AG04449 (cell line): ENCODE data around the gene DIPK1A.

Experiments used
- CTCF ChIA-PET: fragments of 350-600 bp; formaldehyde crosslinking; extraction: SDS; loops from one replicate; lab custom pipeline; 2021; ENCODE audit warnings: antibody characterized with exemption; lab: Yijun Ruan, JAX
- POLR2A ChIA-PET: fragments of 400-600, 350-600 bp; formaldehyde crosslinking; extraction: SDS; loops from one replicate; lab custom pipeline; 2020; ENCODE audit warnings: antibody characterized with exemption, inconsistent platforms; lab: Yijun Ruan, JAX
- DNase-seq: peaks from one replicate; pipeline ENCODE4 v3.0.0-alpha.2; 2010; ENCODE audit warnings: low read depth, low spot score
- H3K4me3 ChIP-seq: 2 replicates; pipeline ENCODE4 v1.5.1; 2011; ENCODE audit warnings: low read depth, mild to moderate bottlenecking, control low read depth, low read length
- CTCF ChIP-seq: IDR thresholded peaks from one replicate; pipeline ENCODE4 v1.5.1; 2011; ENCODE audit warnings: mild to moderate bottlenecking, moderate library complexity, low read length, control low read depth, inconsistent platforms; ENCODE audit not compliant: insufficient read depth; ENCODE audit errors: missing control alignments

Gene DIPK1A

GRCh38 chr1:92960395-92961130 lies 699 bp downstream of the DIPK1A start:
- ChIA-PET CTCF (interaction anchor here (0.7 to 5.5 kb wide), 35 partner anchors 11 to 385 kb away, joined by 3 to 97 read pairs (median 4); partner anchors contain the start of genes DR1 and RPL5), POLR2A (interaction anchor here (0.9 kb wide), 1 partner anchor 20 kb away, joined by 3 read pairs; no protein-coding TSS in a partner anchor)
- peak; percentile 75 for TF ChIP-seq CTCF
- peak; percentile 41 for DNase-seq
- H3K4me3 ChIP-seq: peak overlapping the region; percentile 79

GRCh38 chr1:92958203-92958970 lies 2.9 kb downstream of the DIPK1A start:
- no peak for DNase-seq
- no peak overlapping the region for H3K4me3 ChIP-seq
- POLR2A ChIA-PET: no interaction called here
- no peak for TF ChIP-seq CTCF
- CTCF ChIA-PET: interaction anchor here (0.8 to 5.6 kb wide), 6 partner anchors 19 to 100 kb away, joined by 3 to 43 read pairs (median 4); no protein-coding TSS in a partner anchor

- POLR2A ChIA-PET: no interaction called here
- no peak for DNase-seq
- CTCF ChIA-PET: interaction anchor here (1.3 to 5.6 kb wide), 6 partner anchors 11 to 99 kb away, joined by 3 to 43 read pairs (median 5); no protein-coding TSS in a partner anchor
- TF ChIP-seq CTCF: no peak
- no peak overlapping the region for H3K4me3 ChIP-seq
These were observed 4.1 kb downstream of the DIPK1A start for GRCh38 chr1:92957030-92957734.

GRCh38 chr1:92956254-92957029 lies 4.8 kb downstream of the DIPK1A start:
- no peak overlapping the region for H3K4me3 ChIP-seq
- TF ChIP-seq CTCF: no peak
- ChIA-PET POLR2A (no interaction called here), CTCF (interaction anchor here (1.1 to 5.6 kb wide), 6 partner anchors 12 to 98 kb away, joined by 3 to 43 read pairs (median 4); no protein-coding TSS in a partner anchor)
- no peak for DNase-seq

- ChIA-PET CTCF (interaction anchor here (1.0 to 5.6 kb wide), 3 partner anchors 9 to 95 kb away, joined by 3 to 43 read pairs (median 6); no protein-coding TSS in a partner anchor), POLR2A (no interaction called here)
- no peak for DNase-seq
- TF ChIP-seq CTCF: no peak
- H3K4me3 ChIP-seq: no peak overlapping the region
These were observed 7.8 kb downstream of the DIPK1A start for GRCh38 chr1:92953491-92953890.
